Tibial nerve (tissue), 4 donors: ENCODE data around the gene ZNF132.
"Not testable (repeated sequence)": the region's sequence is repeated elsewhere in the genome, so short reads cannot be mapped to it uniquely, and the experiment has no call there.

ENCODE experiments used
- EP300 ChIP-seq, 2 donors: sonication (generic); formaldehyde crosslinking; IDR thresholded peaks; one replicate each; pipeline ENCODE4 v1.6.1; 2017; ENCODE audit warnings: antibody characterized with exemption in 2 of 2, mild to moderate bottlenecking in 1 of 2
- POLR2A ChIP-seq, 2 donors: fragments of 450-650 bp; IDR thresholded peaks; one replicate each; pipeline ENCODE4 v1.6.1; 2017; ENCODE audit warnings: antibody characterized with exemption in 2 of 2, mild to moderate bottlenecking in 2 of 2, moderate library complexity in 2 of 2
- TF ChIP-seq, protein P1 (sequence below), 5 experiments: fragments of 200-600 bp in 3 of 5; fragments of 450-650 bp in 2 of 5; sonication (generic) in 3 of 5; IDR thresholded peaks; one replicate each; pipeline ENCODE4 v1.5.1; 2016 to 2019; ENCODE audit warnings: antibody characterized with exemption in 5 of 5, mild to moderate bottlenecking in 3 of 5, moderate library complexity in 2 of 5

DNA sequence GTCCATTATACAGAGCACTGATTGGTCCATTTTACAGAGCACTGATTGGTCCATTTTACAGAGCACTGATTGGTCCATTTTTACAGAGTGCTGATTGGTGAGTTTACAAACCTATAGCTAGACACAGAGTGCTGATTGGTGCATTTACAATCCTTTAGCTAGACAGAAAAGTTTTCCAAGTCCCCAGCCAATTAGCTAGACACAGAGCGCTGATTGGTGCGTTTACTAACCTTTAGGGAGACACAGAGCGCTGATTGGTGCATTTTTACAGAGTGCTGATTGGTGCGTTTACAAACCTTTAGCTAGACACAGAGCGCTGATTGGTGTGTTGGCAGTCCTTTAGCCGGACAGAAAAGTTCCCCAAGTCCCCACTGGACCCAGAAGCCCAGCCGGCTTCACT, 3.0 kb upstream of the ZNF132 start:
- TF ChIP-seq, protein P1, sequence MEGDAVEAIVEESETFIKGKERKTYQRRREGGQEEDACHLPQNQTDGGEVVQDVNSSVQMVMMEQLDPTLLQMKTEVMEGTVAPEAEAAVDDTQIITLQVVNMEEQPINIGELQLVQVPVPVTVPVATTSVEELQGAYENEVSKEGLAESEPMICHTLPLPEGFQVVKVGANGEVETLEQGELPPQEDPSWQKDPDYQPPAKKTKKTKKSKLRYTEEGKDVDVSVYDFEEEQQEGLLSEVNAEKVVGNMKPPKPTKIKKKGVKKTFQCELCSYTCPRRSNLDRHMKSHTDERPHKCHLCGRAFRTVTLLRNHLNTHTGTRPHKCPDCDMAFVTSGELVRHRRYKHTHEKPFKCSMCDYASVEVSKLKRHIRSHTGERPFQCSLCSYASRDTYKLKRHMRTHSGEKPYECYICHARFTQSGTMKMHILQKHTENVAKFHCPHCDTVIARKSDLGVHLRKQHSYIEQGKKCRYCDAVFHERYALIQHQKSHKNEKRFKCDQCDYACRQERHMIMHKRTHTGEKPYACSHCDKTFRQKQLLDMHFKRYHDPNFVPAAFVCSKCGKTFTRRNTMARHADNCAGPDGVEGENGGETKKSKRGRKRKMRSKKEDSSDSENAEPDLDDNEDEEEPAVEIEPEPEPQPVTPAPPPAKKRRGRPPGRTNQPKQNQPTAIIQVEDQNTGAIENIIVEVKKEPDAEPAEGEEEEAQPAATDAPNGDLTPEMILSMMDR (IDR thresholded peaks at IDR 0.05) = not testable (repeated sequence)
- TF ChIP-seq POLR2A, EP300 (IDR thresholded peaks at IDR 0.05): not testable (repeated sequence)
